WERI-Rb-1 (cell line): ENCODE data around the gene P2RX7.

Experiments
- DNase-seq: peaks from one replicate; pipeline ENCODE4 v3.0.0-alpha.2; 2020
- H3K27ac ChIP-seq: fragments of 250-450 bp; sonication (Bioruptor Pico); 2 replicates; pipeline ENCODE4 v1.5.1; 2020; ENCODE audit warnings: mild to moderate bottlenecking, moderate library complexity
- H3K27me3 ChIP-seq: fragments of 250-450 bp; sonication (Bioruptor Pico); 2 replicates; pipeline ENCODE4 v1.5.1; 2021; ENCODE audit warnings: mild to moderate bottlenecking, low read depth, moderate library complexity; ENCODE audit not compliant: insufficient read depth, severe bottlenecking
- H3K36me3 ChIP-seq: fragments of 250-450 bp; sonication (Bioruptor Pico); 2 replicates; pipeline ENCODE4 v1.5.1; 2020; ENCODE audit warnings: mild to moderate bottlenecking, moderate library complexity
- H3K4me3 ChIP-seq: 2 replicates; pipeline ENCODE4 v1.5.1; 2011; ENCODE audit warnings: low read depth, mild to moderate bottlenecking, control low read depth, low read length
- H3K9me3 ChIP-seq: fragments of 250-450 bp; sonication (Bioruptor Pico); 2 replicates; pipeline ENCODE4 v1.5.1; 2021; ENCODE audit warnings: mild to moderate bottlenecking, moderate library complexity; ENCODE audit not compliant: severe bottlenecking
- CTCF ChIP-seq: IDR thresholded peaks from 2 replicates; pipeline ENCODE4 v1.5.1; 2011; ENCODE audit warnings: low read depth, mild to moderate bottlenecking, control low read depth, inconsistent platforms, low read length

P2RX7 gene

DNA sequence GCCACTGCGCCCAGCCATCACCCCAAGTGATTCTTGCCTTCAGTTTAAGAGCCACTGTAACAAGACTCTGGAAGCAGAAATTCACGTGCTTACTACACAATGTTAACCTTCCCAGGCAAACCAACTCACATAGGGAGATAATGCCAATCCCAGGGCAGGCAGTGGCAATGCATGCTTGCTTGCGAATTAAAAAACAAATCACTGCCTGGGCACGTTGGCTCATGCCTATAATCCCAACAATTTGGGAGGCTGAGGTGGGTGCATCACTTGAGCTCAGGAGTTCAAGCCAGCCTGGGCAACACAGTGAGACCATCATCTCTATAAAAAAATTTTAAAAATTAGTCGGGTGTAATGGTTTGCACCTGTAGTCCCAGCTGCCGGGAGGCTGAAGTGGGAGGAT lies 39.5 kb downstream of the P2RX7 start:
- Histone ChIP-seq H3K27ac (no peak overlapping the region), H3K36me3 (no peaks in the 10 kb centered on the region), H3K9me3 (no peaks in the 10 kb centered on the region), H3K27me3 (peaks cover 82% of the 10 kb centered on the region), H3K4me3 (no peak overlapping the region)
- TF ChIP-seq CTCF = no peak
- DNase-seq = no peak

DNA sequence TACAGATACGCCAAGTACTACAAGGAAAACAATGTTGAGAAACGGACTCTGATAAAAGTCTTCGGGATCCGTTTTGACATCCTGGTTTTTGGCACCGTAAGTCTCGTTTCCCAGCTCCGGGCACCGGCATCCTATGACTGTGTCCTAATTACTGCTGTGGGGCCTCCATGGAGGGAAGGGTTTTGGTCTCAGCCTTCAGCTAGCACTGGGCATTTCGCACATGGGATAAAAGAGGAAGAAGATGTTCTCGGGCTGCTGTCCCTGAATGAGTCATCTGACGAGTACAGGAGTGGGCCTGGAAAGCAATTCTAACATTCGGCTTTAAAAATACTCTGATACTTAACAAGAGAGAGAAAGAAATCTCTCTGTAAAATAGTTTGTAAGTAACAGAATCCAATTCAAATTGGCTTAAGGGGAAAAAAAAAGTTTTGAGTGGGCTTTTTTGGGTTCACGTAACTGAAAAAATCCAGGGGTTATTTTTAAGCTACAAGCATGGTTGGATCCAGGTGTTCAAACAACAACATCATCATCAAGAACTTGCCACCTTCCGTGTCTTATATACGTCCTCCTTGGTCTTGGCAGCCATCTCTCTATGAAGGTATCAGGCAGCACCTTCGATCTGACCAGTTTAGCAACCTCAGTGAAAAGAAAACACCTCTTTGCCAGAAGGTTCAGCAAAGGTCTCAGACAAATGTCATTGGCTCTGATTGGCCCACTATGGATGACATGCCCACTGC lies 42.9 kb downstream of the P2RX7 start:
- no peaks in the 10 kb centered on the region for H3K36me3 ChIP-seq
- H3K27ac ChIP-seq = no peak overlapping the region
- peaks cover 48% of the 10 kb centered on the region for H3K27me3 ChIP-seq
- no peak overlapping the region for H3K4me3 ChIP-seq
- TF ChIP-seq CTCF = no peak
- DNase-seq = no peak
- H3K9me3 ChIP-seq = no peaks in the 10 kb centered on the region

DNA sequence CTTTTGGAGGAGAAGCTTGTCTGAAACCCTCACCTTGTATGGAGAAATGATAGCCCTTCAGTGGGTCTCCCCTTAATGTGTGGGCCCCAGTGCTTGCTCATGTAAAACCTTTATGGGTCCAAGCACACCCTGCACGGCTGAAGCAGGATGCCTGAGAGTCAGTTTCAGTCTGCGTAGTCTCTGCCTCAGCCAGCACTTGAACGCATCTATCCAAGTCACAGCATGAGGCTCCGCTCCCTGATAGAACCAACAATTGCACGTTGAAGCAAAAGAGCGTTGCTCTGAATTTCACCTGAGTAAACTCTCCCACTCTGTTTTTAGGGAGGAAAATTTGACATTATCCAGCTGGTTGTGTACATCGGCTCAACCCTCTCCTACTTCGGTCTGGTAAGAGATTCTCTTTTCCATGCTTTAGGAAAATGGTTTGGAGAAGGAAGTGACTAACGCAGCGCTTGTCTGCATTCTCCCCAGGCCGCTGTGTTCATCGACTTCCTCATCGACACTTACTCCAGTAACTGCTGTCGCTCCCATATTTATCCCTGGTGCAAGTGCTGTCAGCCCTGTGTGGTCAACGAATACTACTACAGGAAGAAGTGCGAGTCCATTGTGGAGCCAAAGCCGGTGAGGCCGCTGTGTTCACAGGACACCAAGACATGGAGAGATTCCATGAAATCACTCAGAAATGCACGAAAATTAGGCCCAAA lies 44.3 kb downstream of the P2RX7 start:
- H3K9me3 ChIP-seq = no peaks in the 10 kb centered on the region
- H3K27me3 ChIP-seq = peaks cover 41% of the 10 kb centered on the region
- no peak for DNase-seq
- H3K27ac ChIP-seq = no peak overlapping the region
- H3K36me3 ChIP-seq = no peaks in the 10 kb centered on the region
- no peak for TF ChIP-seq CTCF
- H3K4me3 ChIP-seq = no peak overlapping the region

DNA sequence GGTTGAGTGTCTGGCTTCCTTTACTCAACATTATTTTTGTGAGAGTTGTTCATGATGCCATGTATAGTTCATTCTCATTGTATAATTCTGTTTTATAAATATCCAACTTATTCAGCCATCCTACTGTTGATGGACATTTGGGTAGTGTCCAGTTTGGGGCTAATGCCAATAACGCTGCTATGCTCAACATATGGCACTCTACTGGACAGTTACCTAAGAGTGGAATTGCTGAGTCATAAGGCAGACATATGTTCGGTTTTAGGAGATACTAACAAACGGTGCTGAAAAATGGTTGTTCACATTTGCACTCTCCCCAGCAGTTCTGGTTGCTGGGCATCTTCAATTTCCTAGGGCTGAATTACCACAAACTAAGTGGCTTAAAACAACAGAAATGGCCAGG lies 48.5 kb downstream of the P2RX7 start:
- no peak for DNase-seq
- Histone ChIP-seq H3K9me3 (no peaks in the 10 kb centered on the region), H3K27me3 (peaks cover 1% of the 10 kb centered on the region), H3K36me3 (no peaks in the 10 kb centered on the region), H3K4me3 (no peak overlapping the region), H3K27ac (no peak overlapping the region)
- no peak for TF ChIP-seq CTCF

DNA sequence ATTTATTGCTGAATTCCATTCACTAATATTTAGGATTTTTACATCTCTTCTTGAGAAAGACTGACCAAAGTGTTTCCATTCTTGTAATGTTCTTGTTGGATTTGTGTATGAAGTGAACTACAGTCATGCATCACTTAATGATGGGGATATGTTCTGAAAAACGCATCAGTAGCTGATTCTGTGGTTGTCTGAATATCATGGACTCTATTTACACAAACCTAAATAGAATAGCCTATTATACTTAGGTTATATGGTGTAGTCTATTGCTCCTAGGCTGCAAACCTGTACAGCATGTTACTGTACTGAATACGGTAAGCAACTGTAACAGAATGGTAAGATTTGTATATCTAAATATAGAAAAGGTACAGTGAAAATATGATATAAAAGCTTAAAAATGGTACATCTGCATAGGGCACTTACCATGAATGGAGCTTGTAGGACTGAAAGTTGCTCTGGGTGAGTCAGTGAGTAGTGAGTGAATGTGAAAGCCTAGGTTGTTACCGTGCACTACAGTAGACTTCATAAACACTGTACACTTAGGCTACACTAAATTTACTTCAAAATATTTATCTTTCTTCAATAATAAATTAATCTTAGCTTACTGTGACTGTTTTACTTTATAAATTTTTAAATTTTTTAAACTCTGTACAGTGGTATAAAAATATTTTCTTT lies 49.7 kb downstream of the P2RX7 start:
- TF ChIP-seq CTCF = no peak
- no peak for DNase-seq
- Histone ChIP-seq H3K36me3 (no peaks in the 10 kb centered on the region), H3K9me3 (no peaks in the 10 kb centered on the region), H3K27me3 (no peaks in the 10 kb centered on the region), H3K4me3 (no peak overlapping the region), H3K27ac (no peak overlapping the region)
